ENCODE results near the gene C11orf16.
"Not testable (repeated sequence)": the region's sequence is repeated elsewhere in the genome, so short reads cannot be mapped to it uniquely, and the experiment has no call there.

Gene C11orf16

GRCh38 chr11:8899119-8899753 is 33.5 kb downstream of the C11orf16 start:
- TF ChIP-seq CTCF (IDR thresholded peaks at IDR 0.05; ENCODE audit: low read depth, low read length), result no peak
- Histone ChIP-seq H3K4me3 (ENCODE audit: low read depth, low read length) (no peak overlapping the region), H3K27me3 (ENCODE audit: insufficient read depth, low read depth, severe bottlenecking) (no peaks in the 10 kb centered on the region), H3K27ac (no peak overlapping the region), H3K9me3 (ENCODE audit: severe bottlenecking) (no peaks in the 10 kb centered on the region), H3K36me3 (no peaks in the 10 kb centered on the region)
- DNase-seq, result no peak

- H3K36me3 ChIP-seq; DNase-seq; H3K4me3 ChIP-seq (ENCODE audit: low read depth, low read length); H3K27me3 ChIP-seq (ENCODE audit: insufficient read depth, low read depth, severe bottlenecking); H3K27ac ChIP-seq; H3K9me3 ChIP-seq (ENCODE audit: severe bottlenecking): not testable (repeated sequence)
Observed at GRCh38 chr11:8891185-8891584, 41.6 kb downstream of the C11orf16 start.

GRCh38 chr11:8886322-8886721 is 46.4 kb downstream of the C11orf16 start:
- no peak overlapping the region for H3K4me3 ChIP-seq (ENCODE audit: low read depth, low read length)
- H3K27me3 ChIP-seq (ENCODE audit: insufficient read depth, low read depth, severe bottlenecking), result no peaks in the 10 kb centered on the region
- DNase-seq, result no peak
- H3K36me3 ChIP-seq, result no peaks in the 10 kb centered on the region
- no peak for TF ChIP-seq CTCF (IDR thresholded peaks at IDR 0.05; ENCODE audit: low read depth, low read length)
- H3K9me3 ChIP-seq (ENCODE audit: severe bottlenecking), result peaks cover 3% of the 10 kb centered on the region
- no peak overlapping the region for H3K27ac ChIP-seq

- not testable (repeated sequence) for H3K27me3 ChIP-seq (ENCODE audit: insufficient read depth, low read depth, severe bottlenecking); H3K36me3 ChIP-seq; H3K9me3 ChIP-seq (ENCODE audit: severe bottlenecking); H3K4me3 ChIP-seq (ENCODE audit: low read depth, low read length)
- peak overlapping the region; percentile 55 for H3K27ac ChIP-seq
- DNase-seq, result peak; percentile 72
Observed at GRCh38 chr11:8881585-8881984, 51.2 kb downstream of the C11orf16 start.

GRCh38 chr11:8878771-8879170 is 54.0 kb downstream of the C11orf16 start:
- Histone ChIP-seq H3K4me3 (ENCODE audit: low read depth, low read length) (no peak overlapping the region), H3K27me3 (ENCODE audit: insufficient read depth, low read depth, severe bottlenecking) (no peaks in the 10 kb centered on the region), H3K9me3 (ENCODE audit: severe bottlenecking) (peaks cover 3% of the 10 kb centered on the region), H3K36me3 (no peaks in the 10 kb centered on the region), H3K27ac (no peak overlapping the region)
- no peak for DNase-seq
- TF ChIP-seq CTCF (IDR thresholded peaks at IDR 0.05; ENCODE audit: low read depth, low read length), result no peak

GRCh38 chr11:8873741-8874405 is 58.9 kb downstream of the C11orf16 start:
- TF ChIP-seq CTCF (IDR thresholded peaks at IDR 0.05; ENCODE audit: low read depth, low read length), result no peak

GRCh38 chr11:8871962-8872361 is 60.8 kb downstream of the C11orf16 start:
- Histone ChIP-seq H3K4me3 (ENCODE audit: low read depth, low read length) (no peak overlapping the region), H3K27ac (no peak overlapping the region; the same call in 1 of the 2 replicates), H3K36me3 (no peaks in the 10 kb centered on the region; the same call in 1 of the 2 replicates), H3K9me3 (ENCODE audit: severe bottlenecking) (no peaks in the 10 kb centered on the region), H3K27me3 (ENCODE audit: insufficient read depth, low read depth, severe bottlenecking) (no peaks in the 10 kb centered on the region)
- no peak for DNase-seq
- no peak for TF ChIP-seq CTCF (IDR thresholded peaks at IDR 0.05; ENCODE audit: low read depth, low read length)

More at GRCh38 chr11:8873741-8874405, 58.9 kb downstream of the C11orf16 start:
- no peak for DNase-seq
- Histone ChIP-seq H3K27me3 (ENCODE audit: insufficient read depth, low read depth, severe bottlenecking) (no peaks in the 10 kb centered on the region), H3K36me3 (no peaks in the 10 kb centered on the region), H3K4me3 (ENCODE audit: low read depth, low read length) (no peak overlapping the region), H3K9me3 (ENCODE audit: severe bottlenecking) (peaks cover 3% of the 10 kb centered on the region), H3K27ac (no peak overlapping the region)

Measured in WERI-Rb-1 (cell line).